Endothelial cell of umbilical vein (primary cell): ENCODE measurements around the gene SYNPO. TPM values are rescaled to one million over a fixed set of nuclear protein-coding genes. Genes with fewer than 3 reads are reported as not detected.

ENCODE experiments used
- BruUV-seq: library from RNA; stranded (reverse); fragments of 400-500 nt; replicated peaks from 2 replicates; lab custom pipeline; 2021; lab: Mats Ljungman, UMichigan
- CTCF ChIA-PET: fragments of 300-600, 350-600 bp; sonication (Branson Sonifier 250); formaldehyde crosslinking; loops from one replicate; lab custom pipeline; 2021; ENCODE audit warnings: antibody characterized with exemption, inconsistent platforms; lab: Charles Lee
- POLR2A ChIA-PET: fragments of 300-600, 350-600 bp; sonication (Branson Sonifier 250); formaldehyde crosslinking; loops from one replicate; lab custom pipeline; 2021; ENCODE audit warnings: antibody characterized with exemption, inconsistent platforms; lab: Charles Lee
- DNase-seq: peaks from one replicate; pipeline ENCODE4 v3.0.0-alpha.2; 2011; ENCODE audit warnings: low read depth, low spot score
- FAIRE-seq: peaks from 2 replicates; lab custom pipeline; 2011; peaks lifted over from hg19 to GRCh38; lab: Jason Lieb, UNC
- H2AFZ ChIP-seq: 2 replicates; pipeline ENCODE4 v1.6.0; 2012; ENCODE audit warnings: low read depth, low read length, control low read depth, inconsistent platforms
- H3K27ac ChIP-seq: 2 replicates; pipeline ENCODE4 v1.5.1; 2011; ENCODE audit warnings: low read depth, mild to moderate bottlenecking, control low read depth, low read length, moderate library complexity; ENCODE audit not compliant: insufficient read depth
- H3K27me3 ChIP-seq, 2 experiments: 2 replicates each; pipeline versions ENCODE4 v1.6.0 to v1.6.1; 2011; ENCODE audit warnings: low read length in 2 of 2, mixed read lengths in 1 of 2; ENCODE audit not compliant: control insufficient read depth in 2 of 2, insufficient read depth in 2 of 2
- H3K36me3 ChIP-seq, 2 experiments: 2 replicates in 1 of 2; 3 replicates in 1 of 2; pipeline ENCODE4 v1.5.1; 2011; ENCODE audit warnings: low read length in 2 of 2, mild to moderate bottlenecking in 1 of 2, moderate library complexity in 1 of 2; ENCODE audit not compliant: control insufficient read depth in 2 of 2, insufficient read depth in 2 of 2; ENCODE audit errors: extremely low read depth in 1 of 2
- H3K4me1 ChIP-seq: 3 replicates; pipeline ENCODE4 v1.5.1; 2011; ENCODE audit warnings: mild to moderate bottlenecking, low read length; ENCODE audit not compliant: control insufficient read depth, insufficient read depth; ENCODE audit errors: extremely low read depth
- H3K4me2 ChIP-seq: 2 replicates; pipeline ENCODE4 v1.6.1; 2011; ENCODE audit warnings: low read length, control low read depth, mixed read lengths; ENCODE audit not compliant: insufficient read depth
- H3K4me3 ChIP-seq, 3 experiments: fragments of 200-600 bp in 1 of 3; sonication (generic), shearing (Covaris generic) in 1 of 3; replicated peaks in 1 of 3; 2 replicates each; pipeline ENCODE4 v1.5.1; 2011 to 2016; ENCODE audit warnings: control low read depth in 3 of 3, low read length in 3 of 3, mild to moderate bottlenecking in 2 of 3, inconsistent platforms in 1 of 3, low read depth in 1 of 3, moderate library complexity in 1 of 3; ENCODE audit not compliant: insufficient read depth in 1 of 3
- H3K79me2 ChIP-seq: 2 replicates; pipeline ENCODE4 v1.6.0; 2012; ENCODE audit warnings: low read length, inconsistent platforms; ENCODE audit not compliant: control insufficient read depth, insufficient read depth
- H3K9ac ChIP-seq: replicated peaks from 2 replicates; pipeline ENCODE3; 2011; ENCODE audit warnings: low read length, control low read depth; ENCODE audit not compliant: insufficient read depth; ENCODE audit errors: extremely low read depth
- H3K9me1 ChIP-seq: replicated peaks from 3 replicates; pipeline ENCODE4 v1.6.0; 2011; ENCODE audit warnings: mild to moderate bottlenecking, low read length; ENCODE audit not compliant: control insufficient read depth, insufficient read depth; ENCODE audit errors: extremely low read depth
- H3K9me3 ChIP-seq: replicated peaks from 2 replicates; pipeline ENCODE4 v1.5.1; 2012; ENCODE audit warnings: low read length, inconsistent platforms; ENCODE audit not compliant: control insufficient read depth, insufficient read depth
- H4K20me1 ChIP-seq: replicated peaks from 2 replicates; pipeline ENCODE3; 2011; ENCODE audit warnings: mild to moderate bottlenecking, low read length; ENCODE audit not compliant: control insufficient read depth, insufficient read depth; ENCODE audit errors: extremely low read depth
- EZH2 ChIP-seq: IDR thresholded peaks from 2 replicates; pipeline ENCODE4 v1.6.1; 2012; ENCODE audit warnings: borderline replicate concordance, low read depth, mild to moderate bottlenecking, moderate library complexity, low read length, inconsistent platforms; ENCODE audit not compliant: severe bottlenecking
- FOS ChIP-seq: IDR thresholded peaks from 2 replicates; pipeline ENCODE4 v1.6.1; 2011; ENCODE audit warnings: mild to moderate bottlenecking, low read length, moderate library complexity, borderline replicate concordance; ENCODE audit not compliant: insufficient read depth
- GATA2 ChIP-seq: IDR thresholded peaks from 2 replicates; pipeline ENCODE4 v1.7.0; 2011; ENCODE audit warnings: low read depth, mild to moderate bottlenecking, moderate library complexity, mixed read lengths, low read length; ENCODE audit not compliant: insufficient read length, insufficient read depth
- JUN ChIP-seq: IDR thresholded peaks from 2 replicates; pipeline ENCODE4 v1.6.1; 2011; ENCODE audit warnings: borderline replicate concordance, low read depth; ENCODE audit not compliant: insufficient read length, insufficient read depth
- MYC ChIP-seq: IDR thresholded peaks from one replicate; pipeline ENCODE4 v1.6.1; 2011; ENCODE audit warnings: mild to moderate bottlenecking, low read depth, low read length
- POLR2A ChIP-seq: IDR thresholded peaks from 2 replicates; pipeline ENCODE4 v1.6.1; 2012; ENCODE audit warnings: low read depth, mild to moderate bottlenecking, control low read depth, low read length
- POLR2AphosphoS5 ChIP-seq: IDR thresholded peaks from 2 replicates; pipeline ENCODE4 v1.6.1; 2012; ENCODE audit warnings: low read depth, mild to moderate bottlenecking, control low read depth, low read length, moderate library complexity; ENCODE audit not compliant: insufficient read depth
- dilution Hi-C: fragments of 300-500 bp; cut with MboI; formaldehyde crosslinking; loops from one replicate; pipeline ENCODE4 v1.15.0; 2019; ENCODE audit warnings: low sequenced_read_pairs; ENCODE audit not compliant: extremely low pct_ligation_motif_present
- intact Hi-C: fragments of 100-400 bp; cut with micrococcal nuclease; formaldehyde crosslinking; loops from one replicate; pipeline ENCODE4 v1.10.0; 2022
- polyA plus RNA-seq, 4 experiments: library from polyadenylated mRNA; depleted of rRNA in 3 of 4; stranded (reverse) in 3 of 4; unstranded in 1 of 4; fragments of >200 nt; gene quantifications; 2 replicates each; pipeline versions ENCODE4 v1.2.1 to v1.2.3, GENCODE V29; 2011 to 2012; ENCODE audit warnings: missing spikeins in 1 of 4
- total RNA-seq: library from RNA; stranded (reverse); gene quantifications from 2 replicates; pipeline ENCODE4 v1.2.3, GENCODE V29; 2021
- TF ChIP-seq, protein P1 (sequence below), 2 donors: IDR thresholded peaks; 1 replicate in 1 of 2; 2 replicates in 1 of 2; pipeline ENCODE4 v1.5.1; 2011; ENCODE audit warnings: low read length in 2 of 2, mild to moderate bottlenecking in 2 of 2, moderate library complexity in 2 of 2, control low read depth in 1 of 2, inconsistent platforms in 1 of 2, low read depth in 1 of 2; ENCODE audit not compliant: insufficient read depth in 1 of 2; ENCODE audit errors: extremely low read depth in 1 of 2
- TF ChIP-seq, protein P2 (sequence below): IDR thresholded peaks from 2 replicates; pipeline ENCODE4 v1.6.1; 2011; ENCODE audit not compliant: insufficient read depth, insufficient read length

Gene SYNPO
- total and polyA plus RNA-seq, 2 donors (not counting 3 experiments of a cell fraction or from before 2014, with no cell fraction given): 68.4 to 121 TPM

DNA sequence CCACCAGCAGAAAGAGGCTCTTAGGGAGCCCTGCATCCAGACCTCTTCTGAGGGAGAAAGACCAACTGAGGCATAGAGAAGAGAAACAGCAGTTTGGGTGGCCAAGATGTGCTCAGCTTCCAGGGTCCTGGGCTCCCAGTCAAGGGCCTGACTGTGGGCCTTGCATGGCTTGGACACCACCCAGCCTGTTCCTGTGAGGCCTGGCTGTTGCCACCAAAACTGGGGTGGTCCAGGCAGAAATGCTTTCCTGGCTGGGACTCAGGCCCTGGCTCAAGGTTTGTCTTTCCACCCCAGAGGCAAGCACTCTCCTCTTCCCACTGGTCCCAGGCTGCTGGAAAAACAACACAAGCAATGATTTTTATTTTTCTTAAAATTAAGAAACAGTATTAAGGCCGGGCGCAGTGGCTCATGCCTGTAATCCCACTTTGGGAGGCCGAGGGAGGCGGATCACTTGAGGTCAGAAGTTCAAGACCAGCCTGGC, 33.9 kb downstream of the SYNPO start:
- FAIRE-seq: no peak
- H3K27ac ChIP-seq: no peak overlapping the region
- no peaks in the 10 kb centered on the region for H3K9me1 ChIP-seq
- peaks cover 13% of the 10 kb centered on the region for H3K4me1 ChIP-seq
- no peaks in the 10 kb centered on the region for H3K79me2 ChIP-seq
- H3K4me3 ChIP-seq: no peak overlapping the region
- ChIA-PET CTCF (interaction anchor here (3.0 kb wide), 1 partner anchor 26 kb away, joined by 16 read pairs; the partner anchor contains the start of gene RBM22), POLR2A (no interaction called here)
- H3K27me3 ChIP-seq: peaks cover 2 to 12% of the 10 kb centered on the region in 2 experiments
- no peak overlapping the region for H2AFZ ChIP-seq
- no peak overlapping the region for H3K9ac ChIP-seq
- no peaks in the 10 kb centered on the region for H3K9me3 ChIP-seq
- TF ChIP-seq, protein P1, sequence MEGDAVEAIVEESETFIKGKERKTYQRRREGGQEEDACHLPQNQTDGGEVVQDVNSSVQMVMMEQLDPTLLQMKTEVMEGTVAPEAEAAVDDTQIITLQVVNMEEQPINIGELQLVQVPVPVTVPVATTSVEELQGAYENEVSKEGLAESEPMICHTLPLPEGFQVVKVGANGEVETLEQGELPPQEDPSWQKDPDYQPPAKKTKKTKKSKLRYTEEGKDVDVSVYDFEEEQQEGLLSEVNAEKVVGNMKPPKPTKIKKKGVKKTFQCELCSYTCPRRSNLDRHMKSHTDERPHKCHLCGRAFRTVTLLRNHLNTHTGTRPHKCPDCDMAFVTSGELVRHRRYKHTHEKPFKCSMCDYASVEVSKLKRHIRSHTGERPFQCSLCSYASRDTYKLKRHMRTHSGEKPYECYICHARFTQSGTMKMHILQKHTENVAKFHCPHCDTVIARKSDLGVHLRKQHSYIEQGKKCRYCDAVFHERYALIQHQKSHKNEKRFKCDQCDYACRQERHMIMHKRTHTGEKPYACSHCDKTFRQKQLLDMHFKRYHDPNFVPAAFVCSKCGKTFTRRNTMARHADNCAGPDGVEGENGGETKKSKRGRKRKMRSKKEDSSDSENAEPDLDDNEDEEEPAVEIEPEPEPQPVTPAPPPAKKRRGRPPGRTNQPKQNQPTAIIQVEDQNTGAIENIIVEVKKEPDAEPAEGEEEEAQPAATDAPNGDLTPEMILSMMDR (IDR thresholded peaks at IDR 0.05; ENCODE audit: extremely low read depth in 1 of 2, insufficient read depth in 1 of 2, low read depth in 1 of 2, low read length in 2 of 2): no peak
- no peak for TF ChIP-seq FOS
- TF ChIP-seq JUN: no peak
- TF ChIP-seq EZH2: no peak
- no peak for TF ChIP-seq POLR2A
- no peak for TF ChIP-seq POLR2AphosphoS5
- no peak for TF ChIP-seq MYC
- TF ChIP-seq, protein P2, sequence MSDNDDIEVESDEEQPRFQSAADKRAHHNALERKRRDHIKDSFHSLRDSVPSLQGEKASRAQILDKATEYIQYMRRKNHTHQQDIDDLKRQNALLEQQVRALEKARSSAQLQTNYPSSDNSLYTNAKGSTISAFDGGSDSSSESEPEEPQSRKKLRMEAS: no peak
- no peak for TF ChIP-seq GATA2
- no peak overlapping the region for H3K4me2 ChIP-seq
- dilution Hi-C loops: no loop called here
- no peaks in the 10 kb centered on the region for H3K36me3 ChIP-seq
- H4K20me1 ChIP-seq: no peaks in the 10 kb centered on the region
- intact Hi-C loops: no loop called here
- no peak for DNase-seq
- BruUV-seq: no TSS peak
